Fibroblast of mammary gland (primary cell): ENCODE results near the gene IMPA2.
A peak's percentile ranks its signal among the peaks of the same experiment; 100 is the strongest.

Experiments
- DNase-seq: peaks from one replicate; pipeline ENCODE4 v3.0.0-alpha.2; 2010; ENCODE audit warnings: low read depth
- H3K4me3 ChIP-seq: 2 replicates; pipeline ENCODE4 v1.5.1; 2011; ENCODE audit warnings: low read depth, mild to moderate bottlenecking, low read length, moderate library complexity; ENCODE audit not compliant: control insufficient read depth
- CTCF ChIP-seq: conservative IDR thresholded peaks from 2 replicates; pipeline ENCODE4 v1.5.1; 2011; ENCODE audit warnings: low read depth, low read length, inconsistent platforms; ENCODE audit not compliant: control insufficient read depth, insufficient read depth

The IMPA2 gene

GRCh38 chr18:11976315-11977152 is 4.8 kb upstream of the IMPA2 start:
- TF ChIP-seq CTCF: no peak
- DNase-seq: peak; percentile 83

GRCh38 chr18:11977153-11977466 is 4.2 kb upstream of the IMPA2 start:
- no peak for TF ChIP-seq CTCF
- DNase-seq: no peak
- H3K4me3 ChIP-seq: no peak overlapping the region

More at GRCh38 chr18:11976315-11977152, 4.8 kb upstream of the IMPA2 start:
- no peak overlapping the region for H3K4me3 ChIP-seq

GRCh38 chr18:11978956-11979355 is 2.4 kb upstream of the IMPA2 start:
- no peak for TF ChIP-seq CTCF
- H3K4me3 ChIP-seq: no peak overlapping the region
- DNase-seq: no peak

- no peak for TF ChIP-seq CTCF
- DNase-seq: no peak
- H3K4me3 ChIP-seq: peak overlapping the region; percentile 50
Observed at GRCh38 chr18:11980163-11980493, 1.2 kb upstream of the IMPA2 start.

GRCh38 chr18:11980494-11981191 is 664 bp upstream of the IMPA2 start:
- peak; percentile 97 for DNase-seq
- TF ChIP-seq CTCF: no peak
- H3K4me3 ChIP-seq: peak overlapping the region; percentile 50

GRCh38 chr18:11981543-11982366 is 448 bp downstream of the IMPA2 start:
- peak; percentile 25 for DNase-seq
- peak overlapping the region; percentile 54 for H3K4me3 ChIP-seq
- TF ChIP-seq CTCF: no peak
